Activated T-cell treated with anti-CD3 and anti-CD28 coated beads, Interleukin-2, amount 50 U/mL, for 72 hours (primary cell): Measurements from ENCODE around the gene ATOH7. TPM values are rescaled to one million over a fixed set of nuclear protein-coding genes. Genes with fewer than 3 reads are reported as not detected.
"Not testable (repeated sequence)": the region's sequence is repeated elsewhere in the genome, so short reads cannot be mapped to it uniquely, and the experiment has no call there.

ENCODE experiments used
- ATAC-seq, 2 donors: fragments of 150-1000 bp; cut with Tn5 transposase; replicated peaks in 1 of 2; 2 replicates each; pipeline ENCODE4 v1.10.0; 2021; ENCODE audit warnings: moderate library complexity in 2 of 2, mild to moderate bottlenecking in 1 of 2
- DNase-seq, 2 donors: peaks; one replicate each; pipeline ENCODE4 v3.0.0; 2021 to 2022; ENCODE audit warnings: mixed read lengths in 1 of 2
- H3K27ac Mint-ChIP-seq: one replicate; pipeline ENCODE4 v1.8.0; 2022; ENCODE audit warnings: mild to moderate bottlenecking, moderate library complexity, mixed read lengths
- H3K27me3 Mint-ChIP-seq: one replicate; pipeline ENCODE4 v1.8.0; 2022; ENCODE audit warnings: low read depth, mixed read lengths
- H3K36me3 Mint-ChIP-seq, 2 donors: one replicate each; pipeline ENCODE4 v1.8.0; 2022; ENCODE audit warnings: mixed read lengths in 2 of 2, mild to moderate bottlenecking in 1 of 2; ENCODE audit not compliant: insufficient read depth in 2 of 2
- H3K4me1 Mint-ChIP-seq: one replicate; pipeline ENCODE4 v1.8.0; 2022; ENCODE audit warnings: low read depth, mixed read lengths
- H3K4me3 Mint-ChIP-seq, 2 donors: one replicate each; pipeline ENCODE4 v1.8.0; 2022; ENCODE audit warnings: mild to moderate bottlenecking in 2 of 2, mixed read lengths in 2 of 2, moderate library complexity in 2 of 2
- H3K9me3 Mint-ChIP-seq, 2 donors: one replicate each; pipeline ENCODE4 v1.8.0; 2022; ENCODE audit warnings: mixed read lengths in 2 of 2
- total RNA-seq, 2 donors: library from RNA; stranded (reverse); gene quantifications; one replicate each; pipeline ENCODE4 v1.2.3, GENCODE V29; 2022

ATOH7 gene
- total RNA-seq, 2 donors from 2014 or later, result not detected

DNA sequence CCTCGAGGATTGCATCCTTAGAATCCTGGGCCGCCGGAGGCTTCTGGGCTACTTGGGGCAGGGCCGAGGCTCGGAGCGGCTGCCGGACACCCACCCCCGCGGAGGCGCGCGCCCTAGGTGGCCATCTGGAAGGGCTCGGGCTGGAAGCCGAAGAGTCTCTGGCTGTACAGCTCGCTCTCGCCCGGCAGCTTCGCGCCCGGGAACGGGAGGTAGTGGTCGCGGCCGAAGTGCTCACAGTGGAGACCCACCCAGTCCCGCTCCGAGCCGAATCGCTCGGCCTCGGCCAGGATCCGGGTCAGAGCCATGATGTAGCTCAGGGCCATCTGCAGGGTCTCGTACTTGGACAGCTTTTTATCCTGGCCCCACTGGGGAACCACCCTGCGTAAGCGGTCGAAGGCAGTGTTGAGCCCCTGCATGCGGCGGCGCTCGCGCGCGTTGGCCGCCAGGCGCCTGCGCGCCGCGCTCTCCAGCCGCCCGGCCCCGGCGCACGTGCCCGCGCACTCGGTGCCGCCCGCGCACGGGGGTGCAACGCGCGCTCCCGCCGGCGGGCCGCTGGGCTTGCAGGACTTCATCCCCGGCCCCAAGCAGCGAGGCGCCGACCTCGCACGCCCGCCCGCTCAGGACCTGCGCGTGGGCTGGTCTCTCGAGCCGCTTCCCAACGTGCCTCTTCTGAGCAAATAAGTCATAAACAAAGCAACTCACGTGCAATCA, 652 bp downstream of the ATOH7 start:
- peak; percentile 53 to 61 for DNase-seq
- H3K4me1 Mint-ChIP-seq, result peaks cover 10% of the 10 kb centered on the region
- H3K27ac Mint-ChIP-seq, result no peak overlapping the region
- H3K27me3 Mint-ChIP-seq, result peaks cover 39% of the 10 kb centered on the region
- peak overlapping the region; percentile 81 to 90 for H3K4me3 Mint-ChIP-seq
- H3K9me3 Mint-ChIP-seq, result no peaks in the 10 kb centered on the region
- no peaks in the 10 kb centered on the region for H3K36me3 Mint-ChIP-seq
- ATAC-seq, result peak; percentile 95

DNA sequence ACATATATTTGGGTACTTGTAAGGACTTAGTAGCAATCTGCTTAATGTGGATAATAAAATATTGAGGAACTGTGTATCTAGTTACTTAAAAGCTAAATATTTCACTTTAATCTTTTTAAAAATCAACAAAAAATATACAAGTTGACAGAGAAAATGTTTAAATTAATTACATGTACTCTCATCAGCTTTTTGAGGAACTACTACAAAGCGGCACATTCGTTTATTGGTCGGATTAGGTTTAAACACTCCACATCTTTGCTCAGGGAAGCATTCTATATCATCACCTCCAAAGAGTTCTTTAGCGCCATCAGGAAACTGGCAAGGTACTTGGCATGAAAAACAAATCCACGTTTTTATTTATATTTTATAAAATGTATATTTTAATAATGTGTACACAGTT, 1.6 kb downstream of the ATOH7 start:
- H3K4me1 Mint-ChIP-seq, result peaks cover 10% of the 10 kb centered on the region
- H3K27me3 Mint-ChIP-seq, result peaks cover 39% of the 10 kb centered on the region
- H3K36me3 Mint-ChIP-seq, result no peaks in the 10 kb centered on the region
- no peaks in the 10 kb centered on the region for H3K9me3 Mint-ChIP-seq
- no peak overlapping the region for H3K4me3 Mint-ChIP-seq
- H3K27ac Mint-ChIP-seq, result no peak overlapping the region
- no peak for DNase-seq
- ATAC-seq, result no peak

DNA sequence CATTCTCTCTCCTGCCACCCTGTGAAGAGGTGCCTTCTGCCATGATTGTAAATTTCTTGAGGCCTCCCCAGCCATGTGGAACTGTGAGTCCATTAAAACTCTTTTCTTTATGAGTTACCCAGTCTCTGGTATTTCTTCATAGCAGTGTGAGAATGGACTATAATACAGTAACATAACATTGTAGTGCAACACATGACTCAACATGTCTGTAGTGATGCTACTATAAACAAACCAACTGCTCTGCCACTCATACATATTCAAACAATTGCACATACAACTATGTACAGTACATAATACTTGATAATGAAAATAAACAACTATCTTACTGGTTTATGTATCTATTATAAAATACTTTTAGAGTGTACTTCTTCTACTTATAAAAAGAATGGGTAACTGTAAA, 7.1 kb downstream of the ATOH7 start:
- ATAC-seq, result no peak
- Mint-ChIP-seq H3K9me3 (no peaks in the 10 kb centered on the region), H3K4me3 (no peak overlapping the region), H3K27ac (no peak overlapping the region), H3K36me3 (no peaks in the 10 kb centered on the region), H3K4me1 (no peaks in the 10 kb centered on the region), H3K27me3 (peaks cover 11% of the 10 kb centered on the region)
- DNase-seq, result no peak

DNA sequence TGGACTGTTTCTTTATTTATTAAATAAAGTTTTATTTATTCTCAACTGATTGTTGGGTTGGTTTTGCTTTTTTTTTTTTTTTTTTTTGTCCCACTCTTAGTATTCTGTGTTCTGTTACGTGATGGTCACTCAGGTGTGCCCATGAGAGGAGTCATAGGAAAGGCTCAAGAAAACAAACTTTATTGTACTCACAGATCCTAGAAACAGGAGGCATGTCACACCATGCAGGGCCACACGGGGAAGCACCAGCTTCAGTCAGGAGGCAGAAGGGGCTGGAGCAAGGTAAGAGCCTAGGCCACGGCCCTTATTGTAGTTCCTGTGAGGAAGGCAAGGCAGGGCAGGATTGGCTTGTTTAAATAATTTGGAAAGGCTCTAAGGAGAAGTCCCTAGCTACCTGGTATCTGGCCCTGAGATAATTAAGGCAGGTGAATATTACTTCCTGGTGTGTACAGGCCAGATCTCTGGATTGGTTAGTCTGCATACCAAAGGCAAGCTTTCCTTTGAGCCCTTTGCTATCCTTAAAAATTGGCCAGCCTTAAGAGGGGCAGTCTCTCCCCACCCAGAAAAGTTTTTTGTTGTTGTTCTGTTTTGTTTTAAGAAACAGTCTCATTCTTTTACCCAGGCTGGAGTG, 8.3 kb downstream of the ATOH7 start:
- Mint-ChIP-seq H3K4me1 (no peaks in the 10 kb centered on the region), H3K27ac (no peak overlapping the region), H3K4me3 (no peak overlapping the region), H3K9me3 (no peaks in the 10 kb centered on the region), H3K27me3 (peaks cover 15% of the 10 kb centered on the region), H3K36me3 (no peaks in the 10 kb centered on the region)
- DNase-seq (no peak), ATAC-seq (no peak)

DNA sequence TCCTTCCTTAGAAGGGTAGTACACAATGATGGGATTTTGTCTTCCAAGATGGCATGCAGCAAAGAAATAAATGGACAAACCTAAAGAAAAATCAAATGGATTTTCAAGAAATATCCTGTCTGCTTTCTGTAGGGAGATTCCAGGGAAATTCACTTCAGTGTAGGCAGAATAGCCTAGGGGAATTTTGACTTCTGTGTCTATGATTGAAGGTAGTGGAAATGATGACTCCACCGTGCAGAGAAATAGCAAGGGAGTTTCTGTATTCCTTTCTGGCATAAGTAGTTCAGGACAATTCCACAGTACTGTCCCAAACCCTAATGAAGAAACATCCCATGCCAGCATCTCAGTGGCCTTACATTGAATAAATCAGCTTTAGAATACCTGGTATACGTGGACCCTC, 9.5 kb downstream of the ATOH7 start:
- Mint-ChIP-seq H3K36me3 (no peaks in the 10 kb centered on the region), H3K4me3 (no peak overlapping the region), H3K9me3 (no peaks in the 10 kb centered on the region), H3K27me3 (peaks cover 9% of the 10 kb centered on the region), H3K27ac (no peak overlapping the region), H3K4me1 (no peaks in the 10 kb centered on the region)
- no peak for ATAC-seq
- DNase-seq, result no peak

DNA sequence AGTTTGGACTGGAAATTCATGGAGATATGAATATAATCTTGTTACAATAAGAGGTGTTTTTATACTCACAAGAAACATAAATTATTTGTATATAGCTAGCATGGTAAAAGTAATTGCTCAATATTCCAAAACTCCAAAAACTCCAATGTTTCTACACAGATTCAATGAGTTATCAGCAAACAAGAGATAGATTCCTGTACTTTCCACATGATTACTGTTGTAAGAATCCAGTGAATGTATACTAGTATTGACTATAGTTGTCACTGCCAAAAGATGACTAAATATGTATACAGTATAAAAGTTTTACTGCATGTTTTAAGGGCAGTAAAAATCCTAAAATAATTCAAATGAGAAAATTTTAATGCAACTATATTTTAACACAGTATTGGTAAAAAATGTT, 10.7 kb downstream of the ATOH7 start:
- no peak overlapping the region for H3K27ac Mint-ChIP-seq
- no peak overlapping the region for H3K4me3 Mint-ChIP-seq
- H3K27me3 Mint-ChIP-seq, result peaks cover 9% of the 10 kb centered on the region
- H3K36me3 Mint-ChIP-seq, result no peaks in the 10 kb centered on the region
- H3K4me1 Mint-ChIP-seq, result no peaks in the 10 kb centered on the region
- H3K9me3 Mint-ChIP-seq, result no peaks in the 10 kb centered on the region
- ATAC-seq (no peak), DNase-seq (no peak)

DNA sequence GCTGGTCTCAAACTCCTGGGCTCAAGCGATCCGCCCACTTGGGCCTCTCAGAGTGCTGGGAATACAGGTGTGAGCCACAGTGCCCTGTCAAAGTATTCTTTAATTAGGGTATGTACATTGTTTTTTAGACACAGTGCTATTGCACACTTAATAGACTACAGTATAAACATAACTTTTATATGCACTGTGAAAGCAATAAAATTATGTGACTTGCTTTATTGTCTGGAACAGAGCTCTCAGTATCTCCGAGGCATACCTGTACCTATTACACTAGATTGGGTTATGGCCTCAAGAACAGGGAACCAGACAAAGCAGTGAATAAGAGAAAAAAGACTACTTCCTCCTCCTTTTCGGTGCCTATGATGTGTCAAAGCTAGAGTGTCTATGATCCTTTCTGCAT, 13.1 kb downstream of the ATOH7 start:
- DNase-seq (no peak), ATAC-seq (no peak)
- Mint-ChIP-seq H3K27me3 (peaks cover 9% of the 10 kb centered on the region), H3K27ac (no peak overlapping the region), H3K4me3 (no peak overlapping the region), H3K4me1 (no peaks in the 10 kb centered on the region), H3K9me3 (no peaks in the 10 kb centered on the region), H3K36me3 (no peaks in the 10 kb centered on the region)

DNA sequence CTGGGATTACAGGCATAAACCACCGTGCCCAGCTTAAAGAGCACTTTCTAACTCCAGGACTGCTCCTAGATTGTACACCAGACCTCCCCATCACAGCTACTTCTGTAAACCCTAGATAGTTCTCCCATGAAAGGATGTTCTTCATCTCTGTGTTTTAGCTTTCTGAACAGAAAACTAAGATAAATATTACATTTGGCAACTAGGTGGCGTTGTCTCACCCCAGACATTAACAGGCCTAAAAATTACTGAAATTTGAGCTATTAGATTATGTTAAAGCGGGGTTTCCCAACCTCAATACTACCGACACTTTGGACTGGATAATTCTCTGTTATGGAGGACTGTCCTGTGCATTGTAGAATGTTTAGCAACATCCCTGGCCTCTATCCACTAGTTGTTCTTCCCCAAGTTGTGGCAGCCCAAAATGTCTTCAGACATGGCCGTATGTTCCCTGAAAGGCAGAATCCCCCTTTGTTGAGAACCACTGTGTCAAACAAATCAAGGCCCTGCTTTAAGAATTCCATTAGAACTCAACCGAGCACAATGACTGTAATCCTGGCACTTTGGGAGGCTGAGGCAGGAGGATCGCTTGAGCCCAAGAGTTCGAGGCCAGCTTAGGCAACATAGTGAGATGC, 19.1 kb downstream of the ATOH7 start:
- DNase-seq, result no peak
- H3K9me3 Mint-ChIP-seq, result no peaks in the 10 kb centered on the region

DNA sequence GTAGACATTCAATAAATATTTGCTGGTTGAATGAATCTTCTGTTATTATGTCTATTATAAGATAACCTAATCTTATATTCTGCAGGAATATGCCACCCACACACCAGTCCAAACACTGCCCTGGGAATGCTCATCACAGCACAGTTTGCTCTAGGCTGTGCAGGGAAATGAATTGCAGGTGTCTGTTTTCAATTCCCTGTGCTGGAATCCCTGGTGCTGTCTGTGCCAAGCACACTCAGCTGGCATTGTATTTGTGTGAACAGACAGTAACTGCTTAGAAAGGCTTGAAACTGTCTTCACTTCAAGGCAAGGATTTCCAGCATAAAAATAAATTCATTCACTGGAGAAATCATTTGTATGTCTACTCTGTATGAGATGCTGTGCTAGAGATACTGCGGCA, 20.2 kb downstream of the ATOH7 start:
- Mint-ChIP-seq H3K36me3 (no peaks in the 10 kb centered on the region), H3K27me3 (no peaks in the 10 kb centered on the region)
- no peak for ATAC-seq

More for the DNA sequence above, 19.1 kb downstream of the ATOH7 start:
- no peak for ATAC-seq
- Mint-ChIP-seq H3K4me1 (no peaks in the 10 kb centered on the region), H3K4me3 (no peak overlapping the region), H3K27me3 (no peaks in the 10 kb centered on the region), H3K36me3 (no peaks in the 10 kb centered on the region), H3K27ac (no peak overlapping the region)

DNA sequence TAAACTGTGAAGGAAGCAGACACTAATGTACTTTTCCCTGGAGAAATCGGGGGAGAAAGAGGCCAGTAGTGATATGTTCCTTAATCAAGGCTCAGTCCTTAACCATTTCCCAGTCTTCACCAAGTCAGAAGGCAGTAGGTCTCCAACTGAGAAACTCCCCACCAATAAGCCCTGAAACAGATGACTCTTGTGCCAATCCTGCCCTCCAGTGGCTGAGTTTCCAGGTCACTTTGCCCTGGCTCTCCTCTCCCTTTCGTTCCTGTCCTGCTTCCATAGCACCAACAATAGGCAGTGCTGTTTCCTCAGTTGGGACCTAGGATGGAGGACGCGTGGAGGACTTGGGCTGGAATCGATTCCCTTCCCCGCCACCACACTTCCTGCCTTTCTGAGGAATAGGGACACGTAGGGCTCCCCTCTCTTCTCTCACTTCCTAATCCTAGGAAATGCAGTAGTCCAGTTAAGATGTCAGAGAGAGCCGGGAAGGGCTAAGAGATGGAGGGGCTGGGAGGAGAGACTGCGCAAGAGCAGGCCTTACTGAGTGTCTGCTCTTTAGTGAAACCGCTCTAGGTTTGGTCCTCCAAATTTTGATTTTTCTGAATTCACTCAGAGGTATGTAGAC, 23.4 kb downstream of the ATOH7 start:
- H3K27ac Mint-ChIP-seq, result no peak overlapping the region
- H3K4me3 Mint-ChIP-seq, result no peak overlapping the region
- H3K36me3 Mint-ChIP-seq, result no peaks in the 10 kb centered on the region
- ATAC-seq (peak; percentile 56 to 59), DNase-seq (peak; percentile 21 to 29)
- H3K4me1 Mint-ChIP-seq, result no peaks in the 10 kb centered on the region
- peaks cover 7% of the 10 kb centered on the region for H3K27me3 Mint-ChIP-seq
- H3K9me3 Mint-ChIP-seq, result no peaks in the 10 kb centered on the region

More for the DNA sequence above, 20.2 kb downstream of the ATOH7 start:
- Mint-ChIP-seq H3K4me3 (no peak overlapping the region), H3K27ac (no peak overlapping the region), H3K4me1 (no peaks in the 10 kb centered on the region), H3K9me3 (no peaks in the 10 kb centered on the region)
- no peak for DNase-seq

DNA sequence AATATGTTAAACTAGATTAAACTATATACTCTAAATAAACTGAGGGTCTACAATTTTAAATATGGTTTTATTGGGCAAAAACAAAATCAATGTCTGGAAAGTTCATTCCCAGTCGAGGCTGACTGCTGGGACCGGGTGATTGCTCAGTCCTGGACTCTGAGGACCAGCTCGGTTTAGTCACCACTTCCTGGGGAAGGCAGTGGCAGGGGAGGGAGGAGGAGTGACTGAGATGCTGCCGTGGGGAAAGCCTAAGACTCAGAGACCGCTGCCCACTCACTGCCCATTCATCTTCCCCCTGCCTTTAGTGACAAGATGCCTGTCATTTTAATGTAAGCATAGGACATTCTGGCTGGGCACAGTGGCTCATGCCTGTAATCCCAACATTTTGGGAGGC, 29.0 kb downstream of the ATOH7 start:
- H3K27me3 Mint-ChIP-seq, result peaks cover 44% of the 10 kb centered on the region
- ATAC-seq, result peak; percentile 58 to 92
- DNase-seq, result peak; percentile 19 to 22

DNA sequence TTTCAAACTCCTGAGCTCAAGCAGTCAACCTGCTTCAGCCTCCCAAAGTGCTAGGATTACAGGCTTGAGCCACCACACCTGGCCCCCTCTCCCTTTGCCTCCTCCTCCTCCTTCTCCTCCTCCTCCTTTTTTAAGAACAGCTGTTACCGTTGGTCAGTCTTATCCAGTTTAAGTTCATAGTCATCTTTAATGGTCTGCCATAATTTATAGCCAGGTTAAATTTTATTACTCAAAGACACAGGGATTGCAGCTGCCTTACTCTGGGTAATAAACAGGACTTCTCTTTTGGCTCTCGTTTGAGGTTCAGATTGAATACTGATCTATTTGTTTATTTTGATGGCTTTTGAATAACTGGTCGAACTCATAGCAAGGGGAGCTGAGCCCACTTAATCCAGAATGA, 35.2 kb downstream of the ATOH7 start:
- Mint-ChIP-seq H3K4me1 (no peaks in the 10 kb centered on the region), H3K4me3 (no peak overlapping the region), H3K9me3 (peaks cover 0 to 3% of the 10 kb centered on the region in 2 donors), H3K27me3 (peaks cover 61% of the 10 kb centered on the region), H3K27ac (no peak overlapping the region), H3K36me3 (no peaks in the 10 kb centered on the region)
- DNase-seq (no peak), ATAC-seq (no peak)

More for the DNA sequence above, 29.0 kb downstream of the ATOH7 start:
- Mint-ChIP-seq H3K4me3 (no peak overlapping the region), H3K4me1 (peaks cover 6% of the 10 kb centered on the region), H3K27ac (no peak overlapping the region), H3K36me3 (no peaks in the 10 kb centered on the region), H3K9me3 (no peaks in the 10 kb centered on the region)

DNA sequence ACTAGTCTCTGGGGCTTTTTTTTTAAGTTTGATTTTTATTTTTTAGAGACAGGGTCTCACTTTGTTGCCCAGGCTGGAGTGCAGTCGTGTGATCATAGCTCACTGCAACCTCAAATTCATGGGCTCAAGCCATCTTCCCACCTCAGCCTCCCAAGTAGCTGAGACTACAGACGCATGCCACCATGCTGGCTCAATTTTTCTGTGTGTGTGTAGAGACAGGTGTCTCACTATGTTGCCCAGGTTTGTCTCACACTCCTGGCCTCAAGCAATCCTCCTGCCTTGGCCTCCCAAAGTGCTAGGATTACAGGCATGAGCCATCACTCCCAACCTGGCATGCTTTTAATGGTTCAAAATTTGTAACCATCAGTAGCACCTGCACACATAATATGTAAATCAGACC, 36.1 kb downstream of the ATOH7 start:
- ATAC-seq, H3K4me3 Mint-ChIP-seq, DNase-seq, H3K9me3 Mint-ChIP-seq, H3K4me1 Mint-ChIP-seq, H3K27ac Mint-ChIP-seq, H3K36me3 Mint-ChIP-seq: not testable (repeated sequence)
- peaks cover 51% of the 10 kb centered on the region for H3K27me3 Mint-ChIP-seq
